HepG2 (cell line): ENCODE measurements around the gene FAM110A.

Experiments
- CTCF ChIP-seq: sonication (generic); formaldehyde crosslinking; IDR thresholded peaks from 2 replicates; pipeline ENCODE4 v1.5.0; 2020; ENCODE audit warnings: mild to moderate bottlenecking, missing genetic modification reagents, moderate library complexity
- E2F5 ChIP-seq: sonication (generic); formaldehyde crosslinking; conservative IDR thresholded peaks from 2 replicates; pipeline ENCODE4 v1.4.0; 2020; ENCODE audit warnings: missing genetic modification reagents
- EP300 ChIP-seq, 3 experiments: sonication (generic) in 1 of 3; formaldehyde crosslinking in 1 of 3; IDR thresholded peaks; 2 replicates each; pipeline versions ENCODE4 v1.5.1 to v1.6.1; 2011 to 2020; ENCODE audit warnings: low read depth in 2 of 3, low read length in 2 of 3, borderline replicate concordance in 1 of 3, improper control_type of control experiment in 1 of 3, mild to moderate bottlenecking in 1 of 3, missing genetic modification reagents in 1 of 3, moderate library complexity in 1 of 3
- MAX ChIP-seq: IDR thresholded peaks from 2 replicates; pipeline ENCODE4 v1.6.1; 2012; ENCODE audit warnings: inconsistent platforms
- NR1H2 ChIP-seq: sonication (generic); formaldehyde crosslinking; IDR thresholded peaks from 2 replicates; pipeline ENCODE4 v1.8.1; 2022; ENCODE audit warnings: low read depth, missing genetic modification reagents, borderline replicate concordance
- TCF12 ChIP-seq, 2 experiments: fragments of 450-650 bp in 1 of 2; sonication (generic) in 1 of 2; formaldehyde crosslinking in 1 of 2; IDR thresholded peaks; 2 replicates each; pipeline versions ENCODE4 v1.6.1 to v1.8.0; 2017 to 2022; ENCODE audit warnings: antibody characterized with exemption in 1 of 2, mild to moderate bottlenecking in 1 of 2, missing genetic modification reagents in 1 of 2, moderate library complexity in 1 of 2
- THAP7 ChIP-seq: sonication (generic); formaldehyde crosslinking; IDR thresholded peaks from 2 replicates; pipeline ENCODE4 v1.8.1; 2023; ENCODE audit warnings: mild to moderate bottlenecking, missing genetic modification reagents
- ZFP1 ChIP-seq: IDR thresholded peaks from 2 replicates; pipeline ENCODE4 v1.6.1; 2016
- ZFX ChIP-seq: sonication (generic); formaldehyde crosslinking; IDR thresholded peaks from 2 replicates; pipeline ENCODE4 v1.4.0; 2020; ENCODE audit warnings: mild to moderate bottlenecking, low read depth, missing genetic modification reagents, moderate library complexity
- ZNF354B ChIP-seq: sonication (generic); formaldehyde crosslinking; IDR thresholded peaks from 2 replicates; pipeline ENCODE4 v1.8.0; 2022; ENCODE audit warnings: mild to moderate bottlenecking, missing genetic modification reagents

- TF ChIP-seq EP300 (IDR thresholded peaks at IDR 0.05; ENCODE audit: low read depth in 2 of 2, low read length in 2 of 2) (no peak), EP300 (CRISPR knock-in tag; IDR thresholded peaks at IDR 0.05; ENCODE audit: borderline replicate concordance) (no peak), ZFX (CRISPR knock-in tag) (no peak), NR1H2 (CRISPR knock-in tag) (no peak), CTCF (CRISPR knock-in tag) (no peak), ZNF354B (CRISPR knock-in tag) (no peak), THAP7 (CRISPR knock-in tag) (no peak), MAX (no peak), TCF12 (IDR thresholded peaks at IDR 0.05) (no peak), TCF12 (CRISPR knock-in tag; IDR thresholded peaks at IDR 0.05) (no peak), ZFP1 (CRISPR knock-in tag) (no peak), E2F5 (no peak)
Observed at GRCh38 chr20:889106-889505, 55.6 kb downstream of the FAM110A start.
